SJCRH30 (cell line): ENCODE results near the gene MAPRE2. TPM values are rescaled to one million over a fixed set of nuclear protein-coding genes. Genes with fewer than 3 reads are reported as not detected.

Experiments used
- DNase-seq, 2 experiments: peaks; one replicate each; pipeline ENCODE4 v3.0.0-alpha.2; 2015 to 2020
- H3K27ac ChIP-seq: fragments of 250-450 bp; sonication (Bioruptor Pico); 2 replicates; pipeline ENCODE4 v1.5.1; 2020; ENCODE audit warnings: mild to moderate bottlenecking, moderate library complexity
- H3K27me3 ChIP-seq: fragments of 250-450 bp; sonication (Bioruptor Pico); 2 replicates; pipeline ENCODE4 v1.5.1; 2020; ENCODE audit warnings: mild to moderate bottlenecking, moderate library complexity
- H3K36me3 ChIP-seq: fragments of 250-450 bp; sonication (Bioruptor Pico); 2 replicates; pipeline ENCODE4 v1.5.1; 2020; ENCODE audit warnings: mild to moderate bottlenecking, moderate library complexity
- H3K4me1 ChIP-seq: fragments of 250-450 bp; sonication (Bioruptor Pico); 2 replicates; pipeline ENCODE4 v1.5.1; 2020; ENCODE audit warnings: mild to moderate bottlenecking, moderate library complexity
- H3K4me3 ChIP-seq: fragments of 250-450 bp; sonication (Bioruptor Pico); 2 replicates; pipeline ENCODE4 v1.5.1; 2020; ENCODE audit warnings: mild to moderate bottlenecking, moderate library complexity
- H3K9me3 ChIP-seq: fragments of 250-450 bp; sonication (Bioruptor Pico); replicated peaks from 2 replicates; pipeline ENCODE4 v1.5.1; 2020; ENCODE audit warnings: mild to moderate bottlenecking, moderate library complexity
- total RNA-seq: library from RNA; depleted of rRNA; stranded (reverse); fragments of >200 nt; shearing (Covaris generic); gene quantifications from 2 replicates; pipeline ENCODE4 v1.2.3, GENCODE V29; 2014; rRNA removed

The MAPRE2 gene
- total RNA-seq, 1 experiment from 2014 or later: 21.5 TPM

DNA sequence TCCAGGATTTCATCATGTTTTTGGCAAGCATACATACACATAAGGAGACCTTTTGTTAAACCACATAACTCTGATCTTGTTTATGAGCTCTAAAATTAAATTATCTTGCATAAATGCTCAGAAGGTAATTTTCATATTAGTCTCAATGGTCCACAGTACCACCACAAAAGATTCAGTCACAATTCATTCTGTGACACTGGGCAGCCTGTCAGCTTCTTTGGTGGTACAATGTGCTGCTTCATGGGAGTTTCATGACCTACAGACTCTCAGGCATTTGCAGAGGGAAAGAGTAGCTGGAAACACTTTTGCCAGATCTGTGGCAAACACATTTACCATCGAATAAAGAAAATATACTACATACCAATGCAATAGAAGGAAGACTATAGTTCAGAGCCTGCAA, 148.3 kb downstream of the MAPRE2 start:
- no peaks in the 10 kb centered on the region for H3K9me3 ChIP-seq
- no peaks in the 10 kb centered on the region for H3K36me3 ChIP-seq
- no peak for DNase-seq
- H3K4me3 ChIP-seq: no peak overlapping the region
- no peaks in the 10 kb centered on the region for H3K27me3 ChIP-seq
- H3K27ac ChIP-seq: no peak overlapping the region
- no peaks in the 10 kb centered on the region for H3K4me1 ChIP-seq

DNA sequence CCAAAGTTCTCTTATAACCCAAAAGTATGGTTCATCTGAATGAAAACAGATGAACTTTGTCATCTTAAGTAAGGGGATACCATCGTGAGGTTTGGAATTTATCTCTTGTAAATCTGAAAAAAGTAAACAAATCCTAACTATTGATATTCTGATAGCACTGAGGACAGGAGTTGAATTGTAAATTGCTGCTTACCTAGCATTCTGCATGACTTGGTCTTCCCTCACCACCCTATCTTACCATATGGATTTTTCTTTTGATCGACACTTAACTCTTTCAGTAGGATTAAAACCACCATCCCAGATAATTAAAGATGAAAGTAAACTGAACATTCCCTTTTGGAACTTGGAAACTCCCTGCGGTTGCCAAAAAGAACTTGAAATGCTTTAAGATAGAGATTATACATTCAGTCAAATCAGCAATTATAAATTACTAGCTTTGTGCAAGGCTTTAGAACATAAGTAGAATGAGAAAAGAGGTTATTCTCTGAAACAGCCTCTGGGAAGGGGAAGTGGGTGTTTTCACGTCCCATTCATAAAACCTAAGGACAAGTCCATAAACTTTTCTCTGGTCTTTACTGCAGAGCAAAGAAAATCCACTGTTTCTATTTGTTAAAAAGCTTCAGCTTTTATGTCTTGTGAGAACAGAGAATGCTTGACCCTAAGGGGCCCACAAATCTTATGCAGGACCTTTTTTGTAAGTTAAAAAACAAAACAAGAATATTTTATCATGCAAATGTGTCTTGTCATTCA, 149.9 kb downstream of the MAPRE2 start:
- H3K36me3 ChIP-seq: no peaks in the 10 kb centered on the region
- no peak overlapping the region for H3K27ac ChIP-seq
- H3K27me3 ChIP-seq: no peaks in the 10 kb centered on the region
- no peaks in the 10 kb centered on the region for H3K9me3 ChIP-seq
- H3K4me1 ChIP-seq: no peaks in the 10 kb centered on the region
- DNase-seq: no peak
- H3K4me3 ChIP-seq: no peak overlapping the region

DNA sequence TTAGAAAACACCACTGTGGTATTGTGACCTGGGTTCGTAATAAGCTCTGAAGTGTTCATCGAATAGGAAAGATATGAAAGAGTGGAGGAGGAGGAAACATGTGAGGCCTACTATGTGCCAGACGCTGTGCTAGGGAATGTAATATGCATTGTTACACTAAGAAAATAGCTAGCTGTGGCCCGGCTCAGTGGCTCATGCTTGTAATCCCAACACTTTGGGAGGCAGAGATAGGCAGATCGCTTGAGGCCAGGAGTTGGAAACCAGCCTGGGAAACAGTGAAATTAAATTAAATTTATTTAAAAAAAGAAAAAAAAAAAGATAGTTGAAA, 150.4 kb downstream of the MAPRE2 start:
- no peaks in the 10 kb centered on the region for H3K27me3 ChIP-seq
- DNase-seq: no peak
- no peaks in the 10 kb centered on the region for H3K9me3 ChIP-seq
- H3K27ac ChIP-seq: no peak overlapping the region
- no peak overlapping the region for H3K4me3 ChIP-seq
- no peaks in the 10 kb centered on the region for H3K36me3 ChIP-seq
- no peaks in the 10 kb centered on the region for H3K4me1 ChIP-seq

DNA sequence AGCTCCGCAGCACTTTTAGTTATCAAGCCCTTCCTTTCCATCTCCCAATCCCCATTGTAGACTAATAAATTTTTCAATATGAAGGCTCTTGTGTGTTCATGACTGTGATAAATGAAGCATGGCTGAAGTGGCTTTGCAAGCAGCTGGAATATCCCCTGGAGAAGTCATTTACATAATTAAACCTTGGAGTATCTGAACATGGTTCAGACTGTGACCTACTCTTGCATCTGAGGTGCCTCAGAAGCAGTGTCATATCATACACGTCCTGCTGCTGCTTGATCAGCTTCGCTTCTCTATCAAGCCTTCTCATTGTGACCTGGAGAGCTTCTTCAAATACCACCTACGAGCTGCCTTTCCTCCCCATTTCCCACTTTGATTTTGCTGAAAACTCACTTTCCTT, 151.2 kb downstream of the MAPRE2 start:
- no peak overlapping the region for H3K27ac ChIP-seq
- no peak for DNase-seq
- H3K36me3 ChIP-seq: no peaks in the 10 kb centered on the region
- H3K4me1 ChIP-seq: no peaks in the 10 kb centered on the region
- no peaks in the 10 kb centered on the region for H3K9me3 ChIP-seq
- H3K27me3 ChIP-seq: no peaks in the 10 kb centered on the region
- H3K4me3 ChIP-seq: no peak overlapping the region

Other genes starting within 250 kb of the MAPRE2 start
- 7.9 and 8.6 TPM in 2 replicates for gene ZNF397, start 199.6 kb downstream of the MAPRE2 start, total RNA-seq
- gene ZSCAN30, start 248.8 kb downstream of the MAPRE2 start, total RNA-seq: 8.1 and 8.4 TPM in 2 replicates